ENCODE data around the gene POU6F1.
A peak's percentile ranks its signal among the peaks of the same experiment; 100 is the strongest.

Gene POU6F1

GRCh38 chr12:51172515-51173431 lies 45.1 kb downstream of the POU6F1 start, which contains the start of gene TFCP2:
TSS of gene TFCP2 (minus strand) at chr12:51173135. CDS start at chr12:51172422, 713 bp downstream.
- CTCF ChIA-PET = no interaction called here
- no peaks in the 10 kb centered on the region for H3K27me3 ChIP-seq (replicated peaks in 2 of 5; ENCODE audit: control insufficient read depth in 4 of 5, insufficient read depth in 5 of 5, low read length in 4 of 5)
- WGBS (ENCODE audit: insufficient coverage) = under 1% methylated on average over 49 of the region's 58 CpGs
- POLR2A ChIA-PET = interaction anchor here (1.2 kb wide), 1 partner anchor 66 kb away, joined by 3 read pairs; the partner anchor contains the start of gene DAZAP2
- no peaks in the 10 kb centered on the region for H3K36me3 ChIP-seq (ENCODE audit: control insufficient read depth in 4 of 4, insufficient read depth in 4 of 4, low read length in 3 of 4)
- peak; percentile 96 to 97 (median 97) for DNase-seq
- peak within 1 kb of the TSS; percentile 96 to 98 for H3K27ac ChIP-seq (ENCODE audit: insufficient read depth in 1 of 2, low read depth in 1 of 2, low read length in 2 of 2, poor library complexity in 1 of 2, severe bottlenecking in 2 of 2)
- H3K4me3 ChIP-seq (ENCODE audit: control insufficient read depth in 1 of 7, extremely low read depth in 1 of 7, insufficient read depth in 4 of 7, low read depth in 2 of 7, low read length in 6 of 7) = peak within 1 kb of the TSS; percentile 75 to 98 (median 90)
- H3K4me1 ChIP-seq (ENCODE audit: control extremely low read depth in 1 of 4, control insufficient read depth in 4 of 4, insufficient read depth in 4 of 4, low read length in 3 of 4) = peaks cover 5 to 22% (median 12%) of the 10 kb centered on the region in 4 experiments
- no peaks in the 10 kb centered on the region for H3K9me3 ChIP-seq (ENCODE audit: control extremely low read depth in 1 of 5, control insufficient read depth in 4 of 5, insufficient read depth in 2 of 5, low read depth in 1 of 5, low read length in 4 of 5)

- Histone ChIP-seq H3K36me3 (ENCODE audit: control insufficient read depth in 4 of 4, insufficient read depth in 4 of 4, low read length in 3 of 4) (no peaks in the 10 kb centered on the region), H3K4me3 (ENCODE audit: control insufficient read depth in 1 of 7, extremely low read depth in 1 of 7, insufficient read depth in 4 of 7, low read depth in 2 of 7, low read length in 6 of 7) (peak overlapping the region; percentile 75 to 98 (median 90)), H3K27ac (ENCODE audit: insufficient read depth in 1 of 2, low read depth in 1 of 2, low read length in 2 of 2, poor library complexity in 1 of 2, severe bottlenecking in 2 of 2) (peak overlapping the region; percentile 96 to 98), H3K27me3 (replicated peaks in 2 of 5; ENCODE audit: control insufficient read depth in 4 of 5, insufficient read depth in 5 of 5, low read length in 4 of 5) (no peaks in the 10 kb centered on the region), H3K4me1 (ENCODE audit: control extremely low read depth in 1 of 4, control insufficient read depth in 4 of 4, insufficient read depth in 4 of 4, low read length in 3 of 4) (peaks cover 5 to 22% (median 12%) of the 10 kb centered on the region in 4 experiments), H3K9me3 (ENCODE audit: control extremely low read depth in 1 of 5, control insufficient read depth in 4 of 5, insufficient read depth in 2 of 5, low read depth in 1 of 5, low read length in 4 of 5) (no peaks in the 10 kb centered on the region)
- ChIA-PET POLR2A (interaction anchor here (0.8 kb wide), 1 partner anchor 33 kb away, joined by 6 read pairs; no protein-coding TSS in a partner anchor), CTCF (no interaction called here)
- WGBS (ENCODE audit: insufficient coverage) = 5% methylated on average over 12 of the region's 16 CpGs
- DNase-seq = peak in 2 of 3 donors; percentile 15 to 17
Measured at GRCh38 chr12:51171884-51172514, 45.9 kb downstream of the POU6F1 start.

GRCh38 chr12:51163795-51164194 lies 54.1 kb downstream of the POU6F1 start:
- Histone ChIP-seq H3K27me3 (replicated peaks in 2 of 5; ENCODE audit: control insufficient read depth in 4 of 5, insufficient read depth in 5 of 5, low read length in 4 of 5) (no peaks in the 10 kb centered on the region), H3K4me3 (ENCODE audit: control insufficient read depth in 1 of 7, extremely low read depth in 1 of 7, insufficient read depth in 4 of 7, low read depth in 2 of 7, low read length in 6 of 7) (no peak overlapping the region), H3K36me3 (ENCODE audit: control insufficient read depth in 4 of 4, insufficient read depth in 4 of 4, low read length in 3 of 4) (peaks cover 0 to 3% (median 0%) of the 10 kb centered on the region in 4 experiments), H3K9me3 (ENCODE audit: control extremely low read depth in 1 of 5, control insufficient read depth in 4 of 5, insufficient read depth in 2 of 5, low read depth in 1 of 5, low read length in 4 of 5) (no peaks in the 10 kb centered on the region), H3K4me1 (ENCODE audit: control extremely low read depth in 1 of 4, control insufficient read depth in 4 of 4, insufficient read depth in 4 of 4, low read length in 3 of 4) (peaks cover 0 to 2% (median 0%) of the 10 kb centered on the region in 4 experiments), H3K27ac (ENCODE audit: insufficient read depth in 1 of 2, low read depth in 1 of 2, low read length in 2 of 2, poor library complexity in 1 of 2, severe bottlenecking in 2 of 2) (no peak overlapping the region)
- 72% methylated on average over 3 of the region's 3 CpGs for WGBS (ENCODE audit: insufficient coverage)
- CTCF ChIA-PET = no interaction called here
- no peak for DNase-seq
- POLR2A ChIA-PET = no interaction called here

GRCh38 chr12:51162217-51162616 lies 55.6 kb downstream of the POU6F1 start:
- Histone ChIP-seq H3K9me3 (ENCODE audit: control extremely low read depth in 1 of 5, control insufficient read depth in 4 of 5, insufficient read depth in 2 of 5, low read depth in 1 of 5, low read length in 4 of 5) (no peaks in the 10 kb centered on the region), H3K4me3 (ENCODE audit: control insufficient read depth in 1 of 7, extremely low read depth in 1 of 7, insufficient read depth in 4 of 7, low read depth in 2 of 7, low read length in 6 of 7) (no peak overlapping the region), H3K27ac (ENCODE audit: insufficient read depth in 1 of 2, low read depth in 1 of 2, low read length in 2 of 2, poor library complexity in 1 of 2, severe bottlenecking in 2 of 2) (no peak overlapping the region), H3K4me1 (ENCODE audit: control extremely low read depth in 1 of 4, control insufficient read depth in 4 of 4, insufficient read depth in 4 of 4, low read length in 3 of 4) (peaks cover 0 to 2% (median 0%) of the 10 kb centered on the region in 4 experiments), H3K27me3 (replicated peaks in 2 of 5; ENCODE audit: control insufficient read depth in 4 of 5, insufficient read depth in 5 of 5, low read length in 4 of 5) (no peaks in the 10 kb centered on the region), H3K36me3 (ENCODE audit: control insufficient read depth in 4 of 4, insufficient read depth in 4 of 4, low read length in 3 of 4) (peaks cover 0 to 3% (median 0%) of the 10 kb centered on the region in 4 experiments)
- ChIA-PET CTCF (no interaction called here), POLR2A (no interaction called here)
- 95% methylated on average over 5 of the region's 6 CpGs for WGBS (ENCODE audit: insufficient coverage)
- no peak for DNase-seq

- CTCF ChIA-PET = no interaction called here
- H3K27me3 ChIP-seq (replicated peaks in 2 of 5; ENCODE audit: control insufficient read depth in 4 of 5, insufficient read depth in 5 of 5, low read length in 4 of 5) = no peaks in the 10 kb centered on the region
- DNase-seq = peak; percentile 20 to 60 (median 21)
- H3K36me3 ChIP-seq (ENCODE audit: control insufficient read depth in 4 of 4, insufficient read depth in 4 of 4, low read length in 3 of 4) = peaks cover 0 to 2% (median 0%) of the 10 kb centered on the region in 4 experiments
- POLR2A ChIA-PET = no interaction called here
- no peaks in the 10 kb centered on the region for H3K9me3 ChIP-seq (ENCODE audit: control extremely low read depth in 1 of 5, control insufficient read depth in 4 of 5, insufficient read depth in 2 of 5, low read depth in 1 of 5, low read length in 4 of 5)
- H3K4me1 ChIP-seq (ENCODE audit: control extremely low read depth in 1 of 4, control insufficient read depth in 4 of 4, insufficient read depth in 4 of 4, low read length in 3 of 4) = peaks cover 0 to 2% (median 0%) of the 10 kb centered on the region in 4 experiments
- H3K27ac ChIP-seq (ENCODE audit: insufficient read depth in 1 of 2, low read depth in 1 of 2, low read length in 2 of 2, poor library complexity in 1 of 2, severe bottlenecking in 2 of 2) = no peak overlapping the region
- WGBS (ENCODE audit: insufficient coverage) = 80% methylated on average over 1 of the region's 8 CpGs
- no peak overlapping the region for H3K4me3 ChIP-seq (ENCODE audit: control insufficient read depth in 1 of 7, extremely low read depth in 1 of 7, insufficient read depth in 4 of 7, low read depth in 2 of 7, low read length in 6 of 7)
Measured at GRCh38 chr12:51160814-51161459, 56.9 kb downstream of the POU6F1 start.

- CTCF ChIA-PET = no interaction called here
- H3K9me3 ChIP-seq (ENCODE audit: control extremely low read depth in 1 of 5, control insufficient read depth in 4 of 5, insufficient read depth in 2 of 5, low read depth in 1 of 5, low read length in 4 of 5) = no peaks in the 10 kb centered on the region
- peaks cover 0 to 2% (median 0%) of the 10 kb centered on the region in 4 experiments for H3K4me1 ChIP-seq (ENCODE audit: control extremely low read depth in 1 of 4, control insufficient read depth in 4 of 4, insufficient read depth in 4 of 4, low read length in 3 of 4)
- WGBS (ENCODE audit: insufficient coverage) = no CpG with 5 or more reads among the region's 3 CpGs
- H3K36me3 ChIP-seq (ENCODE audit: control insufficient read depth in 4 of 4, insufficient read depth in 4 of 4, low read length in 3 of 4) = peaks cover 0 to 2% (median 0%) of the 10 kb centered on the region in 4 experiments
- H3K27ac ChIP-seq (ENCODE audit: insufficient read depth in 1 of 2, low read depth in 1 of 2, low read length in 2 of 2, poor library complexity in 1 of 2, severe bottlenecking in 2 of 2) = no peak overlapping the region
- H3K27me3 ChIP-seq (replicated peaks in 2 of 5; ENCODE audit: control insufficient read depth in 4 of 5, insufficient read depth in 5 of 5, low read length in 4 of 5) = no peaks in the 10 kb centered on the region
- H3K4me3 ChIP-seq (ENCODE audit: control insufficient read depth in 1 of 7, extremely low read depth in 1 of 7, insufficient read depth in 4 of 7, low read depth in 2 of 7, low read length in 6 of 7) = no peak overlapping the region
- POLR2A ChIA-PET = interaction anchor here (0.7 kb wide), 1 partner anchor 197 kb away, joined by 3 read pairs; no protein-coding TSS in a partner anchor
- DNase-seq = no peak
Measured at GRCh38 chr12:51156245-51156765, 61.6 kb downstream of the POU6F1 start.
